ENCODE results near the gene PIK3CD.

GRCh38 chr1:9684801-9685200, 33.3 kb downstream of the PIK3CD start:
- TF ChIP-seq, protein P1, sequence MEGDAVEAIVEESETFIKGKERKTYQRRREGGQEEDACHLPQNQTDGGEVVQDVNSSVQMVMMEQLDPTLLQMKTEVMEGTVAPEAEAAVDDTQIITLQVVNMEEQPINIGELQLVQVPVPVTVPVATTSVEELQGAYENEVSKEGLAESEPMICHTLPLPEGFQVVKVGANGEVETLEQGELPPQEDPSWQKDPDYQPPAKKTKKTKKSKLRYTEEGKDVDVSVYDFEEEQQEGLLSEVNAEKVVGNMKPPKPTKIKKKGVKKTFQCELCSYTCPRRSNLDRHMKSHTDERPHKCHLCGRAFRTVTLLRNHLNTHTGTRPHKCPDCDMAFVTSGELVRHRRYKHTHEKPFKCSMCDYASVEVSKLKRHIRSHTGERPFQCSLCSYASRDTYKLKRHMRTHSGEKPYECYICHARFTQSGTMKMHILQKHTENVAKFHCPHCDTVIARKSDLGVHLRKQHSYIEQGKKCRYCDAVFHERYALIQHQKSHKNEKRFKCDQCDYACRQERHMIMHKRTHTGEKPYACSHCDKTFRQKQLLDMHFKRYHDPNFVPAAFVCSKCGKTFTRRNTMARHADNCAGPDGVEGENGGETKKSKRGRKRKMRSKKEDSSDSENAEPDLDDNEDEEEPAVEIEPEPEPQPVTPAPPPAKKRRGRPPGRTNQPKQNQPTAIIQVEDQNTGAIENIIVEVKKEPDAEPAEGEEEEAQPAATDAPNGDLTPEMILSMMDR (IDR thresholded peaks at IDR 0.05) = no peak
- TF ChIP-seq POLR2A (IDR thresholded peaks at IDR 0.05) = no peak
